Measurements from ENCODE around the gene WDR48.

WDR48 gene

DNA sequence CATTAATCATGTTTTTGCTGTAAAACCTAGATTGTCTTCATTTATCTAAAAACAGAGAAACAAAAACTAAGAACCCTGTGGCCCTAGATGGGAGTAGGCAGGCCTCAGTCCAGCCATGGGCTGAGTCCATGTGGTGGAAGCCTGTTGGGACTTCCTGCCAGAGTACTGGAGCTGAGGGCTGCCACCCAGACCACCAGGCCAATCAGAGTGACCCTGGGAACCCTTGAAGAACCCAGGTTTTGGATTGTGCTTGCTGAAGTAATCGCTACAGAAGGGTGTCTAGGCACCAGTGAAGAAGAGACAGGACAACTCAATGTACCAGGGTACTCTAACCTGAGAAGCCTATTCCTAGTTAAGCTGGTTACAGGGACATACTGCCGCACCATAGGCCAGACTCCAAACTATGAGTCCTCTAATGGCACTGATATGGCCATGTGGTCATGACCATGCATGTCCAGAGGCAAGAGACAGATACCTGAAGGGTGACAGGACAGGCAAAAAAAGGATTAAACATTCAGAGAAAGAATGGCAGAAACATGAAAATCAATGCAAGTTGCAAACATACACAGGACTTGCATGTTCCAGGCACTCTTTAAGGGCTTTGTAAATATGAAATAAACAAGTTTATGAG is 88.6 kb downstream of the WDR48 start:
- Histone ChIP-seq H3K36me3 (peaks cover 14% of the 10 kb centered on the region), H3K4me1 (peaks cover 16% of the 10 kb centered on the region)
- DNase-seq = no peak

DNA sequence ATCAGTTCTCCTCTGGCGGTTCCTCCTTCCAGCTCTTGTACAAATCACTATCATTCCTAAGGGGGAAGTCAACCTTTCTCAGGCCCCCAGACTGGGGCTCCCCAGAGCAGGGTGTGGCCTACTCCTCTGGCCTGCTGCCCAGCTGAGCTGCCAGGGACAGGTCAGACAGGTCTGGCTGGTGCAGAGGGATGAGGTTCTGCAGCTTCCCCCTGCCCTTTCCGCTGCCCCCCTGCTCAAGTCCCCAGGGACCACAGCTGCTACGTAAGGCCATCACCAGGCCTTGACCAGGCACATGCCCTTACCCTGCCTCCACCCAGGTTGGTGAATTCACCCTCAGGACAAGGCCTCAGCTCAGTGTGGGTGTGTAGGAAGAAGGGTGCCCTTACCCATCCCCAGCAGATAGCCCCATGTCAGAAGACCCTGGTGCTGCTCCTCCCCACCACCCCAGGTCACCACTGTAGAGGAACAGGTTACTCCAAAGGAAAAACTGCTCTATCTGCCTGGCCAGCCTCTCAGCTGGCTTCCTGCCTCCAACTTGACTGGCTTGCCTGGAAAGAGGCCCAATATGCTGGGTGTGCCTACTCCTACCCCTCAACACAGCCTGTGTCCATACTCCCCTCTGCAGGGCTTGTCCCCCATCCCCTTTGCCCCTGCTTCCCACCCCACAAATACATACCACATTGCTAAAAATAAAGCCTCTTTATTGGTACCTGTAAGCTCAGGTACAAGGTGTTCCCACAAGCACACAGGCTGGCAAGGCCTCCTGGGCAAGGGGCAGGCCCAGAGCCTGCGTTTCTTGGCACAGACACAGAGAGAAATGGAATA is 89.6 kb downstream of the WDR48 start:
- Histone ChIP-seq H3K9me3 (no peaks in the 10 kb centered on the region), H3K4me1 (peaks cover 20% of the 10 kb centered on the region), H3K27me3 (no peaks in the 10 kb centered on the region), H3K36me3 (peaks cover 14% of the 10 kb centered on the region), H3K4me3 (ENCODE audit: low read depth, low read length) (no peak overlapping the region)
- TF ChIP-seq CTCF (IDR thresholded peaks at IDR 0.05; ENCODE audit: low read depth, low read length) = no peak
- DNase-seq = no peak

More for the DNA sequence above, 88.6 kb downstream of the WDR48 start:
- Histone ChIP-seq H3K4me3 (ENCODE audit: low read depth, low read length) (no peak overlapping the region), H3K9me3 (no peaks in the 10 kb centered on the region), H3K27me3 (no peaks in the 10 kb centered on the region)
- TF ChIP-seq CTCF (IDR thresholded peaks at IDR 0.05; ENCODE audit: low read depth, low read length) = no peak

DNA sequence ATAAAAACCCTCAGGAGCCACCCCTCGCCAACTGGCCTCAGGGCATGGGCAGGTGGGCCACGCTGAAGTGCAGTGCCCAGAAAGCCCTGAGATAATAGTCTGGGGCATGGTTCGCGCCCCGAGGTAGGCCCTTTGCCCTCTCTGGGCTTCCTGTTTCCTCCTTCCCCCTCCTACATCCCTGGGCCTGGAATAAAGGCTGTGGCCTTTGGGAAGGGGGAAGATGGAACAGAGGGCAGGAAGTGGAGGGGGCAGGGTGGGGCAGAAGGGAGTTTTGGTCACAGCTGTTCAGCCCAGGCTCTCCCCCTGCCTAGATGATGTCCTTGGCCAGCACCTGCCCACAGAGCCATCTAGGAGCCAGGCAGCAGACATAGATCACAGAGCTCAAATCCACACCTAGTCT is 90.3 kb downstream of the WDR48 start:
- H3K36me3 ChIP-seq = peaks cover 14% of the 10 kb centered on the region

GRCh38 chr3:39143051-39143885 is 91.5 kb downstream of the WDR48 start:
- peaks cover 14% of the 10 kb centered on the region for H3K36me3 ChIP-seq
- no peak for TF ChIP-seq CTCF (IDR thresholded peaks at IDR 0.05; ENCODE audit: low read depth, low read length)
- H3K4me3 ChIP-seq (ENCODE audit: low read depth, low read length) = no peak overlapping the region
- peaks cover 36% of the 10 kb centered on the region for H3K4me1 ChIP-seq
- no peaks in the 10 kb centered on the region for H3K9me3 ChIP-seq
- no peaks in the 10 kb centered on the region for H3K27me3 ChIP-seq
- DNase-seq = no peak

More for the DNA sequence above, 90.3 kb downstream of the WDR48 start:
- Histone ChIP-seq H3K4me1 (peaks cover 25% of the 10 kb centered on the region), H3K9me3 (no peaks in the 10 kb centered on the region), H3K27me3 (no peaks in the 10 kb centered on the region), H3K4me3 (ENCODE audit: low read depth, low read length) (no peak overlapping the region)
- TF ChIP-seq CTCF (IDR thresholded peaks at IDR 0.05; ENCODE audit: low read depth, low read length) = no peak
- DNase-seq = no peak

DNA sequence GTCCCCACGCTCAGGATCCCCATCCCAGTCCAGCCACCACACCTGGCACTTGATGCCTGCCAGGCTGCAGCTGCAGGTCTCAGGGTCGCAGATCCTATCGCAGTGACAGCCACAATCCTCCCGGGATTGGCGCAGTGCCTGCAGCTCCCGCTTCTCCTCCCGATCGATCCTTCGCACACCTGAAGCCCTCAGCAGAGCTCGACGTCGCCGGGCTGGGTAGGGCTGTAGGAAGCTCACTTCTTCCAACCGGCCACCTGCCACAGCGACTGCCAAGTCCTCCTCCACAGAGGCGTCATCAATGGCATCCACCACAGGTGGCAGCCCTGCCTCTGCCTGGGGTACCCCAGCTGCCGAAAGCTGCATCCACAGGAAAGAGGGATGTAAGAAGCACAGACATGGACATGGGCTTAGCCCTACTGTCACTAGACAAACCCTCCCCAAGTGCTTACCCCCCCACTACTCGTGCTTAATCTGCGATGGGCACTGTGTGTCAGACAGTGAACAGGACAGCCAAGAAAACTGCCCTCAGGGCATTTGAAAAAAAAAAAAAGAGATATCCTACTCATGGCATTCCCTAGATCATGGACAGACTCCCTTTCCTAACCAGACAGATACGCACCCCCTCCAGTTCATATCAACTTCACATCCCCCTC is 92.4 kb downstream of the WDR48 start:
- H3K27me3 ChIP-seq = no peaks in the 10 kb centered on the region
- peaks cover 43% of the 10 kb centered on the region for H3K4me1 ChIP-seq
- TF ChIP-seq CTCF (IDR thresholded peaks at IDR 0.05; ENCODE audit: low read depth, low read length) = no peak
- H3K9me3 ChIP-seq = no peaks in the 10 kb centered on the region
- no peak overlapping the region for H3K4me3 ChIP-seq (ENCODE audit: low read depth, low read length)
- DNase-seq = peak; percentile 46
- H3K36me3 ChIP-seq = peaks cover 14% of the 10 kb centered on the region

Measured in BE2C (cell line).